ENCODE data around the gene NDRG4.

The NDRG4 gene

GRCh38 chr16:58471209-58471975 is 28.6 kb upstream of the NDRG4 start:
- ChIA-PET CTCF (interaction anchor here (1.1 to 2.3 kb wide), 4 partner anchors 11 to 135 kb away, joined by 3 to 9 read pairs (median 5); no protein-coding TSS in a partner anchor), POLR2A (no interaction called here)

DNA sequence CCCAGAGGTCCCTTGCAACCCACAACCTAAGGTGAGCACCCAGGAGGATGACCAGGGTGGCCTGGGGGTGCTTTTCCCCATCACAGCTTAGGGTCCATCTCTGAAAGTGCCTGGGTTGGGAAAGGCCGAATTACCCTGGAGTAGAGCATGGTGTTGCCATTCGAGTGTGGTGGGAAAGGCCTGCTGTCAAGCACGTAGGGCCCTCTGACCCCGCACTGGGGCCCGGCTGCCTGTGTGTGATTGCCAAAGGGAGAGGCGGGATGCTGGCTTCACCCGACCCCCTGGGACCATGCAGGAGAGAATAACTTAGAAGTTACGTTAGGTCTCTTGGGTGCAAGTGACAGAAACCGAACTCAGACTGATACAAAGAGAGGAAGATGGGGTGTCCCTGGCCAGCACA is 27.7 kb upstream of the NDRG4 start:
- H3K4me3 ChIP-seq (ENCODE audit: low read depth, low read length), result no peak overlapping the region
- ChIA-PET CTCF (interaction anchor here (1.1 to 2.3 kb wide), 3 partner anchors 11 to 135 kb away, joined by 3 to 9 read pairs (median 5); no protein-coding TSS in a partner anchor), POLR2A (no interaction called here)
- TF ChIP-seq, protein P1, sequence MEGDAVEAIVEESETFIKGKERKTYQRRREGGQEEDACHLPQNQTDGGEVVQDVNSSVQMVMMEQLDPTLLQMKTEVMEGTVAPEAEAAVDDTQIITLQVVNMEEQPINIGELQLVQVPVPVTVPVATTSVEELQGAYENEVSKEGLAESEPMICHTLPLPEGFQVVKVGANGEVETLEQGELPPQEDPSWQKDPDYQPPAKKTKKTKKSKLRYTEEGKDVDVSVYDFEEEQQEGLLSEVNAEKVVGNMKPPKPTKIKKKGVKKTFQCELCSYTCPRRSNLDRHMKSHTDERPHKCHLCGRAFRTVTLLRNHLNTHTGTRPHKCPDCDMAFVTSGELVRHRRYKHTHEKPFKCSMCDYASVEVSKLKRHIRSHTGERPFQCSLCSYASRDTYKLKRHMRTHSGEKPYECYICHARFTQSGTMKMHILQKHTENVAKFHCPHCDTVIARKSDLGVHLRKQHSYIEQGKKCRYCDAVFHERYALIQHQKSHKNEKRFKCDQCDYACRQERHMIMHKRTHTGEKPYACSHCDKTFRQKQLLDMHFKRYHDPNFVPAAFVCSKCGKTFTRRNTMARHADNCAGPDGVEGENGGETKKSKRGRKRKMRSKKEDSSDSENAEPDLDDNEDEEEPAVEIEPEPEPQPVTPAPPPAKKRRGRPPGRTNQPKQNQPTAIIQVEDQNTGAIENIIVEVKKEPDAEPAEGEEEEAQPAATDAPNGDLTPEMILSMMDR (IDR thresholded peaks at IDR 0.05; ENCODE audit: insufficient read depth, low read length, missing control alignments), result no peak
- DNase-seq (ENCODE audit: low read depth, low spot score), result no peak

More at GRCh38 chr16:58471209-58471975, 28.6 kb upstream of the NDRG4 start:
- TF ChIP-seq, protein P1 (IDR thresholded peaks at IDR 0.05; ENCODE audit: insufficient read depth, low read length, missing control alignments), result no peak
- H3K4me3 ChIP-seq (ENCODE audit: low read depth, low read length), result no peak overlapping the region
- no peak for DNase-seq (ENCODE audit: low read depth, low spot score)

- ChIA-PET POLR2A (no interaction called here), CTCF (interaction anchor here (1.3 to 2.3 kb wide), 3 partner anchors 12 to 136 kb away, joined by 5 to 9 read pairs (median 5); no protein-coding TSS in a partner anchor)
- H3K4me3 ChIP-seq (ENCODE audit: low read depth, low read length), result no peak overlapping the region
- DNase-seq (ENCODE audit: low read depth, low spot score), result no peak
- TF ChIP-seq, protein P1 (IDR thresholded peaks at IDR 0.05; ENCODE audit: insufficient read depth, low read length, missing control alignments), result no peak
Measured at GRCh38 chr16:58472827-58473226, 27.1 kb upstream of the NDRG4 start.

GRCh38 chr16:58474296-58474695 is 25.6 kb upstream of the NDRG4 start:
- CTCF ChIA-PET, result interaction anchor here (1.8 to 3.6 kb wide), 2 partner anchors 14 to 138 kb away, joined by 10 to 22 read pairs; no protein-coding TSS in a partner anchor
- TF ChIP-seq, protein P1 (IDR thresholded peaks at IDR 0.05; ENCODE audit: insufficient read depth, low read length, missing control alignments), result no peak
- DNase-seq (ENCODE audit: low read depth, low spot score), result no peak

GRCh38 chr16:58475091-58475619 is 24.8 kb upstream of the NDRG4 start:
- DNase-seq (ENCODE audit: low read depth, low spot score), result no peak
- ChIA-PET CTCF (interaction anchor here (1.3 to 3.6 kb wide), 2 partner anchors 13 to 139 kb away, joined by 4 to 22 read pairs; no protein-coding TSS in a partner anchor), POLR2A (no interaction called here)
- TF ChIP-seq, protein P1 (IDR thresholded peaks at IDR 0.05; ENCODE audit: insufficient read depth, low read length, missing control alignments), result no peak
- H3K4me3 ChIP-seq (ENCODE audit: low read depth, low read length), result no peak overlapping the region

More at GRCh38 chr16:58474296-58474695, 25.6 kb upstream of the NDRG4 start:
- POLR2A ChIA-PET, result no interaction called here
- H3K4me3 ChIP-seq (ENCODE audit: low read depth, low read length), result no peak overlapping the region

DNA sequence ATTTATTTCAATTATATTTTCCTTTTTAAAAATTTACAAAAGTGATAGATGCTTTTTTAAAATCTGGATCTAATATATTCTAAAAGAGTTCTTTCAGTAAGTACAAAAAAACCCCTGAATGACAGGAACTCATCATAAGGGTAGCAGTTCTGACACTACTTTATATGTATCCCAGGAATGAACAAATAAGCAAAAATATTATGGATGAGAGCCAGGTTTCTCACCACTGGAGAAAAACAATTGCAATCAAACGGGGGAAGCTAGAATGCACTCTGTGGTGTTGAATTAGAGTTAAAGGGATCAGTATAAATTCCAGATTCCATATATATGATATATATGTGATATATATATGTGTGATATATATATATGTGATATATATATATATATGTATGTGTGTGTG is 23.2 kb upstream of the NDRG4 start:
- no peak overlapping the region for H3K4me3 ChIP-seq (ENCODE audit: low read depth, low read length)
- CTCF ChIA-PET, result interaction anchor here (1.0 to 3.6 kb wide), 2 partner anchors 12 to 18 kb away, joined by 4 to 22 read pairs; no protein-coding TSS in a partner anchor
- POLR2A ChIA-PET, result no interaction called here
- TF ChIP-seq, protein P1 (IDR thresholded peaks at IDR 0.05; ENCODE audit: insufficient read depth, low read length, missing control alignments), result no peak
- DNase-seq (ENCODE audit: low read depth, low spot score), result no peak
